ENCODE measurements around the gene STAT3.

The STAT3 gene

DNA sequence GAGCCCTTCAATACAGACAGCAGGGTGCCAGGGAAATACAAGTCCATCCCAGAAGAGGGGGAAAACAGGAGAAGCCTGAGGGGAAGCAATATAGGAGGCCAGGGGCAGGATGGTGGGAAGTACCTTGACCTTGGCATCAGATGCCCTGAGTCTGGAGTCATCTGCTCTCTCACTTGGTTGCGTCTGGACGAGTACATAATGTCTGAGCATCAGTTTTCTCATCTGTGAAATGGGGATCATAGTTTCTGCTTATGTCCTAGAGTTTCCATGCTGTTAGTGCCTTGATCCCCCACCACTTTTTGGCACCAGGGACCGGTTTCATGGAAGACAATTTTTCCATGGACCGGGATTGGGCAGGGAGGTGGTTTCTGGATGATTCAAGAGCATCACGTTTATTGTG lies 97.7 kb downstream of the STAT3 start:
- DNase-seq, result no peak

DNA sequence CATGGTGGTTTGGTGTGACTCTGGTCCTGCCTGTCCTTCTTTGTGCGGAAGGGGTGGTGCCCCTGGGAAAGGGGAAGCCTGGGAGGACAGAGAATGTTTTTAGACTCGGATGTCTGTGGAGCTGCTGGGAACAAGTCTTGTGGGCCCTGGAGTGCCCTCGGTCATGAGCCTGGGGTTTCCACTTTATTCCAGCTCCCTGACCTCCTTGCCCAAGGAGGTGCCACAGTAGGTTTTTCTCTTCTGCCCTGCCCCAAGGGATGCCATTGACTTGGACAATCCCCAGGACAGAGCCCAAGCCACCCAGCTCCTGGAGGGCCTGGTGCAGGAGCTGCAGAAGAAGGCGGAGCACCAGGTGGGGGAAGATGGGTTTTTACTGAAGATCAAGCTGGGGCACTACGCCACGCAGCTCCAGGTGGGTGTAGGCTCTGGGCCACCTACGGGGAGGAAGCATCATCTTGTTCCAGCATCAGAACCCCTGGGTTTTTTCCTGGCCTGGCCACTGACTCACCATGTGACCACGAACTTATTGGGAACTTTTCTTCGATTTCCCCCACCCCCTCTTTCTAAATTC lies 98.5 kb downstream of the STAT3 start:
- DNase-seq, result no peak

DNA sequence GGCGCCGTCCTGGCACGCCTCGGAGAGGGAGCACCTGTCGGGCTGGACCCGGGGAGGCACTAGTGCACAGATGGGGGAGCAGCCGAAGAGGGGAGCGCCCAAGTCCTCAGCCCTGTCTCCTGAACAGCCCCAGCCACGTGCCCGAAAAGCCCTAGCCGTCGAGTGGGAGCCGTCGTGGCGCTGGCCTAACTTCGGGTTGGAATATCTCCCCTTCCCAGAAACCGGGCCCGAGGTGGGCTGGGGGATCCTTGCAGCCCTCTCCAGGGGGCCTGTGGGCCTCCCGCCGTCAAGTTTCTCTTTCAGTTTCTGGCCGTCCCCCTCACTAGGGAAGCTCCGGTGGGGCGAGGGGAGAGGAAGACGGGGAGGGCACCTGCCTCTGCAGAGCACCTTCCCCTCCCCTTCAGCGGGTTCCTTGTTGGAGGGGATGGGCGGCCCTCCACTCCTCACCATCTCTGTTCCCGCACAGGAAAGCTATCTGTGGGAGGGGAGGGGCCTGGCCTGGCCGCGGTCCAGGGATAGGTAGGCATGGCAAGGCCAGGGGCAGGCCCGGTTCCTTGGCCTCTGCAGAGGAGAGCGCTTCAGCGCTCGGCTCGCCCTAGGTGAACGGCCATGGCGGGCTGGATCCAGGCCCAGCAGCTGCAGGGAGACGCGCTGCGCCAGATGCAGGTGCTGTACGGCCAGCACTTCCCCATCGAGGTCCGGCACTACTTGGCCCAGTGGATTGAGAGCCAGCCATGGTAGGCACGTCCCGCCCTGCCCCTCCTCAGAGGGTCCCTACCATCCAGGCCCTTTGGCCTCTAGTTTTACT lies 99.2 kb downstream of the STAT3 start:
- no peak for DNase-seq

DNA sequence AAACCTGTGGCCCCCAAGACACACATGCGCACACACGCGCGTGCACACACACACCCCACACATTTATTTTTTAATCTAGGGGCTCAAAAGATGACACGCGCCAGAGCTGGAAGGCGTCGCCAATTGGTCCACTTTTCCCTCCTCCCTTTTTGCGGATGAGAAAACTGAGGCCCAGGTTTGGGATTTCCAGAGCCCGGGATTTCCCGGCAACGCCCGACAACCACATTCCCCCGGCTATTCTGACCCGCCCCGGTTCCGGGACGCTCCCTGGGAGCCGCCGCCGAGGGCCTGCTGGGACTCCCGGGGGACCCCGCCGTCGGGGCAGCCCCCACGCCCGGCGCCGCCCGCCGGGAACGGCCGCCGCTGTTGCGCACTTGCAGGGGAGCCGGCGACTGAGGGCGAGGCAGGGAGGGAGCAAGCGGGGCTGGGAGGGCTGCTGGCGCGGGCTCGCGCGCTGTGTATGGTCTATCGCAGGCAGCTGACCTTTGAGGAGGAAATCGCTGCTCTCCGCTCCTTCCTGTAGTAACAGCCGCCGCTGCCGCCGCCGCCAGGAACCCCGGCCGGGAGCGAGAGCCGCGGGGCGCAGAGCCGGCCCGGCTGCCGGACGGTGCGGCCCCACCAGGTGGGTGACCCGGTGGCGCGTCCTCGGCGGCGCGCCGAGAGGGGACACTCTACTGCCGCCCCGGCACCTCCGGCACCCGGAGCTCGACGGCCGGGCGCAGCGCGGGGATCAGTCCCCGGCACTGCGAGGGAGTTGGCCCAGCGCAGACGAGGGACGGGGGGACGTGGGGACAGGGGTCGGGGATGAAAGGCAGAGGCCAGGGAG lies 100.1 kb downstream of the STAT3 start, which contains the start of gene STAT5A:
TSS of gene STAT5A (plus strand) at position 522 of the 826 bp plus-strand sequence. CDS start 914 bp downstream, outside the sequence.
- no peak for DNase-seq

DNA sequence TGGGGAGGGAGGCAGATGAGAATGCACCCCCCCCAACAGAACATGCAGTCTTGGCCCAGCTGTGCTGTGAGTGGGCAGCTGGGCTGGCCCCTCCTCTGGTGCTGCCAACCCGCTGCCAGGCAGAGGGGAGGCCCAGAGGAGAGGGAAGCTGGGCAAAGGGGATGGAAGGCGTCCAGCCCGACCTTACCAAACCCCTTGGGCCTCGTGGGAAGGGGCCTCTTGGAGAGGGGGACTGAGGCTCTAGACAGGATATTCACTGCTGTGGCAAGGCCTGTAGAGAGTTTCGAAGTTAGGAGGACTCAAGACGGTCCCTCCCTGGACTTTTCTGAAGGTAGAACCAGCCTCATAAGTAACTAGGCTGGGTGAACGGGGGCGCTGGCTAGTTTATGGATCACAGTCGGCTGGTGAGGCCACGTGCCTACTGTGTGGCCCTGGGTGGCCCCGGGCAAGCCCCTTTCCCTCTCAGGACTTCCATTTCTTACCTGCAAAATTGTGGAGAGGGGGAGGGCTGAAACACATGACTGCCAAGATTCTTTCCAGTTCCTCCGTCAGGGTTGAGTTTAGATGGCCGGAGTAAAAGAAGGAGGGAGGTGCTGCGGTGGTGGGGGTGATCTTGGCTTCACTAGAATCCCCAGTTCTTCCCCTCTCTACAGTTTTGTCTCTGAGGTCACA lies 100.8 kb downstream of the STAT3 start:
- DNase-seq, result no peak

DNA sequence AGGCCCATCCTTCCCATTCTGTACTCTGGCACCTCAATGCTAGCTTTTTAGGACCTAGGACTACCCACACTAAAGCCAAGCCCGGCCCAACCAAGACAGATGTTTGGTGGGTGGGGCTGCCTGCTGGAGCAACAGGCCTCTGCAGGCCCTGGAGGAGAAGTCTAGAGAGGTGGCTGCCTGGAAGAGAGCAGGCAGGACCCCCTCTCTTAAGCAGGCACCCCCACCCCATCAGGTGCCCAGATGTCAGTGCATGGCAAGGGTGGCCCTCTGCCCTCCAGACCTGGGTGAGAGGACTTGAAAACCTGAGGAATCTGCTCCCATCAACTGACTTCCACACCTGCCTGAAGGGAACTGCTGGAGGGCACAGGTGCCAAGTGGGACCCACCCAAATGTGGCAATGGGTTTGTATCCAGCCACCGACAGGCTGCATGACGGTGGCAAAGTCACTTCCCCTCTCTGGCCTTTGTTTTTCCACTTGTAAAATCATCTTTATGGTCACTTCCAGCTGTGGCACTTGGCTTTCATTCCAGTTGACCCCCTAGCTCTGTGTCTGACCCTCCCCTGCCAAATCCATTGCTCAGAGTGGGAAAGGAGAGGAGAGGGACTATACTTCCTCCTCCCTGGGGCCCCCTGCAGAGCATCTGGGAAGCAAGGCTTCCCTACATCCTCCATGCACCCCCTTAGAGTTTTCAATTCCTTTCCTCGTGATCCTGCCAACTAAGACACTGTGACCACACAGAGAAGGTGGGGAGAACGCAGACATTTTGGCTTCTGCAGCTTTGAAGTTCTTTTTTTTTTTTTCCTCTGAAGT lies 101.6 kb downstream of the STAT3 start:
- no peak for DNase-seq

DNA sequence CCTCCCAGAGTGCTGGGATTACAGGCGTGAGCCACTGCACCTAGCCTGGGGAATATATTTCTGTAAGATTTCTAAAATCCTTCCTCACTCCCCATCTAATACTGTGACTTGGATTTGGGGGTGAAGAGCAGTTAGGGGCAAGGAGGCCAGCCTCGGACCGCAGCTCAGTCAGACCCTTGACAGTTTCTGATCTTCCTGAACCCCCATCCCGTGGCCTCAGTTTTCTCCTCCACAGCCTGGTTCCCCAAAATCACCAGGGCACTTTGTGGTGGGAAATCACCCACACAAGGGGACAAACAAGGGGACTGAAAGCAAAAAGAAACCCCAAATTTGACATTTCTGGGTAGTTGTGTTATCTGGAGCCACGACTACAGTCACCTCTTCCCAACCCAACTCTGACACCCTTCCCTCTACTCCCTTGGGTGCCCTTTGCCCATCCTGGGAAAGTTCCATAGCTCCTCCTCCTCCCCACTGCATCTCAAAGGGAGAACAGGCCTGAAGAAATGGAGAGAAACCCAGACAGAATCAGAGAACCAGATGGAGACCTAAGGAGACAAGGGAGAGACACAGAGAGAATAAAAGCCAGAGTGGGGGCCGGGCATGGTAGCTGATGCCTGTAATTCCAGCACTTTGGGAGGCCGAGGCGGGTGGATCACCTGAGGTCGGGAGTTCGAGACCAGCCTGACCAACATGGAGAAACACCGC lies 102.7 kb downstream of the STAT3 start:
- DNase-seq, result no peak

DNA sequence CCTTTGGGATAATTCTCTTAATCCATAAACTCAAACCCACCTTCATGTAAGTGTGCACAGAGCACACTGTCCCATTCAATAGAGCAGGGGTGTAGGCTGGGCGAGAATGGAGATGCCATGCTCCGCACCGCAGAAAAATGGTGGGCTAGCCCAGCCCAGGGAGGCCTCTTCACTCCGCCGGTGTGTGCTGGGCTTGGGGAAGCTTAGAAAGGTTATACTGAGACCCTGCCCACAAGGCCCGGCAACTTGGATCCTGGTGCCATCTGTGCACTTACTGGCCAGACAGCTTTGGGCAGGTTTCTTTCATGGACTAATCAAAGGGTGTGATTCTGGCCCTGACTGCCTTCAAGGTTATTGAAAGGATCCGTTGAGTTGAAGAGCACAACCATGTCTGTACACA lies 103.7 kb downstream of the STAT3 start:
- no peak for DNase-seq

DNA sequence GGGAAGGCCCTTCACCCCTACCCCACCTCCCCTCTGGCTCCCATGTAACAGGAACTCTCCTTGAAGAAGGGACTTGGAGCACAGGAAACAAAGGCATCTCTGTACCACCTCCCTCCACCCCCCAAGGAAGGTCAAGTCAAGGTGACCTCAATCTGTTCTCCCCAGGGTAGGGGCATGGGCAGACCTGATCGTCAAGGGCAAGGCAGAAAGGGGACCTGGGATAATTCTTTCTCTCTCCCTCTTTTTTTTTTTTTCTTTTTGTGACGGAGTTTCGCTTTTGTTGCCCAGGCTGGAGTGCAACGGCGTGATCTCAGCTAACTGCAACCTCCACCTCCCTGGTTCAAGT lies 104.2 kb downstream of the STAT3 start:
- DNase-seq, result no peak

DNA sequence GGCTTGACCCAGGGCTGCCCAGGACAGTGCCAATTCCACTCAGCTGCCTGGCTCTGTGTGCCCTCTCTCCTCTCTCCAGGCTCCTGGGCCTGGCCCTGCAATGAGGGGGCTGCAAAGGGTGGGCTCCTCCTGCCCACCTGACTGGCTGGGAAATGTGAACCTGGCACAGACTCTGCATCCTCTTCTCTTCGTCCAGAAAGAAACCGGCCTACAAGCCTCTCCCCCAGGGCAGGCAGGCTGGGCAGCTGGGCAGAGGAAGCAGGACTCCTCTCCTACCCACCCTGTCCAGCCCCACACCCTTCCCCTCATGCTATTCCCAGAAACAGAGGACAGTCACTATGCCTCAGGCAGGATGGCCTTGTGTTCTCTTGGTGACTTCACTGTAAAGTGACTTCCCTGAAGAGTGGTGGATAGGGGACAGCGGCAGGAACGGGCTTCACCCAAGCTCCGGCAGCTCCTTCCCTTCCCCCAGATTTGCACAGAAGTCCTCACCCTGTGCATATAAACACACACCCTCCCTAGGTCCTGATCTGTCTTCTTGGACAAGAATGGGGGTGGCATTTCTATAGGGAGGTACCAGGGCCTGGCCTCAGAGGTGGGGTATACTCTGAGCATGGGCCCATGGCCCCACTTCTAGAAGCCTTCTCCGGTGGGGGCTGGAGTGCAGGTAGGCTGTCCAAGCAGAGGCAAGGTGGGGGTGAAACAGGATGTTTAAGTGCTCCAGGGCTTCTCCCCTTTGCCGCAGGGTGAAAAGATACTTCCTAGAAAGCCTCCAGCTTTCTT lies 104.8 kb downstream of the STAT3 start:
- DNase-seq, result no peak

DNA sequence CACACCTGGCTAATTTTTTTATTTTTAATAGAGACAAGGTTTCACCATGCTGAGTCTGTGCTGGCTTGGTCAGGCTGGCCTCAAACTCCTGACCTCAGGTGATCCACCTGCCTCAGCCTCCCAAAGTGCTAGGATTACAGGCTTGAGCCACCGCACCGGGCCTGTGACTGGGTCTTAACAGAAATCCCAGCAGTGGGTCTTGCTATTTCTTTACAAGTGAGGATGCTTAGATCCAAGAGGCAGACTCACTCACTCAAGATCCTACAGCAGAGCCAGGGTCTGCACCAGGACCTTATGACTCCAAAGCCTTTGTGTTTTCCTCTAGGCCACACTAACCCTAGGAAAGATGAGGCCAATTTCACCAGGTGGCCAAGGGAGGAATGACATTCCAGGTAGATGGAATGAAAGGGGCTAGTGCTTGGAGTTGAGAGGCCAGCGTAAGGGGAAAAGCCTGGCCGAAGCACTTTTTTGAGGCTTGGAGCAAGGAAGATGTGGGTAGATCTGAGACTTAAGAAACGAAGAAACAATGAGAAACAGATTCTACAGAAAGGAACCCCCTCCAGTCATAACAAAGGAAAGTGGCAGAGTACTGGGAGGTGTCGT lies 105.7 kb downstream of the STAT3 start:
- DNase-seq, result no peak

DNA sequence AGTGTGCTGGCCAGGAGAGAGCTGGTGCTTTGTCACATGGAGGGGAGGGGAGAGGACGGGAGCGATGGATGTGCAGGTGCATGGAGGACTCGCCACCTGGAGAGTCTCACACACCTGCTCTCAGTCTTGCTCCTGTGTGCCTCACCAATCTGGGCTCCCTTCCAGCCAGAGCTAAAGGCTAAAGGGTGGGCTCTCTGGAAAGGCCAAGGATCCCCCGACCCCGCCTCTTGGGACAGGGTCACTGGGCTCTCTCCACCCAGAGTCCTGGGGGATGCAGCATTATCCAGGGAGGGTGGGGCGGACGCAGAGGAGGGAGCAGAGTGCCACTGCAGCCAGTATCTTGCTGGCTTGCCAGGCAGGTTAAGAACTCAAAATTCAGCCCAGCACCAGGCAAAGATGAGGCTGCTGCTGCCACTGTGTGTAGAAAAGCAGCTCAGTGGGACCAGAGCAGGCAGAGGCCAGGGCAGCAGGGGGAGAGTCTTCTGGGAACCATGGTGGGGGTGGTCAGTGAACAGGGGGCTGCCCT lies 106.6 kb downstream of the STAT3 start:
- no peak for DNase-seq

DNA sequence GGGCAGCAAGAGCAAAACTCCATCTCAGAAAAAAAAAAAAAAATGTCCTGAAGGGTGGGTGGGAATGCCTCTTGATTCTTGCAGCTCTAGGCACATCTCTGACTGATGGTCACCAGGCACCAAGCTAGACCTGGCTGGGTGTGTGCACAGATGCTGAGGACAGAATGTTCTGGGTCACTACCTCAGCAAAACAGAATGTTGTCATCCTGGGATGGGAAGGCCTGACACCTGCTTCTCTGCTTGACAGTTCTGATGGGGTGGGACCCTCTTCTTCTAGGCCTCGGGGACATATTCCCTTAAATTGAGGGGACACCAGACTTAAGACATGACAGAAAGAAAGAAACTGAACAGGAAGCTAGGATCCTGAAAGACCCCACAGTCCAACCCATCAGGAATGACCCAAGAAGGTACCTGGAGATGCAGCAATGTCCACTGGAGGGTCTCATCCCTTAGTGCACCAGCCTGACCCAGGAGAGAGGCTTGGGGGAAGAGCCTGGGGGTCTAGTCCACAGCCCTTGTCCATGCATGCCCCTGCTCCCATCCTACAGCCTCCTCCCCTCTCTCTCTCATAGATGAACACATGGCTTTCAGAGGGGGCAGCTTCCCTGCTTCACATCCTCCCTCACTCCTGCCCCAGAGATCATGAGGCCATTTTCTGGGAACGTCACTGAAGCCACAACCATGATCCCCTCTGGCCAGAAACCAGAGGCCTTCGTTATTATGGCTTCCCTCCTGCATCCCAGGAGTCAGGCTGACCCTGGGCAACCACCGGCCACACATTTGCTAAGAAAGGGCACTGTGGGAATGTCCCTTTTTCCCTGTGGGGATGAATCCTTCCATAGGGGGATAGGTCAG lies 108.2 kb downstream of the STAT3 start:
- DNase-seq, result no peak

DNA sequence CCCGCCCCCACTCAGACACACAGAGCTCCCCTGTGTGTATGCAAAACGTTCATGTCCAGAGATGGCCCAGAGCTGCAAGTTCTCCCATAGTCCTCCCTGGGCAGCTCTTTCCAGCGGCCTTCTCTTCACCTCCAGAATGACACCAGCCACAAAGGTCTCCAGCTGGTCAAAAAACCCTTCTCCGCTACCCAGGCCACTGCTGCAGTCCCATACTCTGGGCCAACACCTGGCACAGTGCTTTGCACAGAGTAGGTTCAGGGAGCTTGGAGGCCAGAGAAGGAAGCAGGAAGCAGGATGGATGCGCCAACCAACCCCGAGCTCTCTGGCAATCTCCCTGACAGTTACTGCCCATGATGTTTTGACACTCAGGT lies 110.9 kb downstream of the STAT3 start:
- no peak for DNase-seq

DNA sequence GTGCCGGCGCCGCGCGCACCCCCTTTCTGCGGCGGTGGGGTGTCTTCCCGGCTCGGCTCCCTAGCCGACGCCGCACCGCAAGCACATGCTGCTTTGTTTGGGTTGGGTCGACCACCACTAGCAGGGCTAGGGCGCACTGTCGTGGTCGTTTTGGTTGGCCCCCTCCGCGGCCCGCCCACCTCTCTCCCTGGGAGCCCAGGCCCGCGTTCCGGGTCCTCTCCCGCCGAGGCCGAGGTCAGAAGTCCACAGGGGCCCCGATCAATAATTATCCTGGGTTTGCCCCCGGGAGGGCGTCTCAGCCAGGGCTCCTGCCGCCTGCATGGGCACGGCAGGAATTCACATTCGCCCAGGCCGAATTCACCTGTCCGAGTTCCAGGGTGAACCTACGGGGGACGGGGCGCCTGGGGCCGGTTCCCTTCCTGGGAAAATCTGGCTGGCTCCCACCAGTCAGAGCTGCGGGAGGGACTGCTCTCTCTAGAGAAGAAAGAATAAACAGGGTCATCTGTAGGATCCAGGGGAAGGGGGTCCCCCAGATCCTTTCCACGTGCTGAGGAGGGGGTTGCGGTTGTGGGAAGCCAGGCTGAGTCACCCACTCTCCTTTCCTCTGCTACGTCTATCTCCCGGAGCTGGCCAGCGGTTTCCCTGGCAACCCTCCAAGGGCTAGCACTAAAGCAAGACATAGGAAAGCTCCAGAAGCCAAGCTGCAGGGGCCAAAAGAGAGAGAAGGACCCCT lies 111.5 kb downstream of the STAT3 start:
- DNase-seq, result no peak

DNA sequence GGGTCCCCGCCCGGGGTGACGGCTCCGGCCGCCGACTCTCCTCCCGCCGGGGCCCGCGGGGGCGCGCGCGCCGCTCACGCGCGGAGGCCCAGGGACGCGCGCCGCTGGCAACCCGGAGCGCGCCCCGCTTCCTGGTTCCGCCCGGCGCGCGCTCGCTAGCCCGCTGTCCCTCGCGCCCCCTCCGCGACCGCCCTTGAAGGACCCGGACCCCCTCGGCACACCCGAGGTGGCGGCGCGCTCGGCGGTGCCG lies 112.0 kb downstream of the STAT3 start, which contains the start of gene STAT5B:
TSS of gene STAT5B (minus strand) at position 33 of the 250 bp plus-strand sequence. CDS start 44,264 bp downstream, outside the sequence.
- no peak for DNase-seq

DNA sequence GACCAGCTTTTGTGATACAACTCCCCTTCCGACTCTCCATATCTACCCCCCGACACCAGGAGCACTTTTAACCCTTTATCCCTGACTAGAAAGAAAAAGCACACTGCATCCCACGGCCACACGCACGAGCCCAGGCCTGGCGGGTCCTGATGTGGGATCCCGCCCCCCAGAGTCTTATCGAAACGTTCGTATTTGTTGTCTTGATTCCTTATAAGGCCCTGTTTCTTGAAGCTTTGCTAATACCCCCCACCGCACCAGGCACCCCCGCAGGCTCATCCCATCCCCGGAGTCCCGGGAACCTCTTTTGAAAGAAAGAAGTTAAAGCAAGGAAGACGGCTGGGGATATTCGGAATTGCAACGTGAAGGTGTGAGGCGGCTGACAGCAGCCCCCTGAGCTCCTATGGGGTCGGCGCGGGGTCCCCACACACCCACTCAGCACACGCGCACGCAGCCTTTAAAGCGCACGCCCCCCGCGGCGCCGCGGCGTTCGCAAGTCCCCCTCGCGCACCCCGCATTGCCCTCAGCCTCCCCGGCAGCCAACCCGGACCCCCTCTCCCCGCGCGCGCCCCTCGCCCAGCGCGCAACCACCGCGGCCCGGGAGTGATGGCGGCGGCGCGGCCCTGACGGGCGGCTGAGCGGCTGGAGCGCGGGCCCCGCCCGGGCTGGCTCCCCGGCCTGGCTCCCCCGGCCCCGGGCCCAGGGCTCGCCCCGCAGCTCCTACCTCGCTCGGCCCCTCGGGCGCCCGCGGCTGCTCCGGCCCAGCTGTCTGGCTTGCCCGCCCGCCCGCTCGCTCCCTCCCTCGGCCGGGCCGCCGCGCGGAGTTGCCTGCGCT lies 112.5 kb downstream of the STAT3 start:
- no peak for DNase-seq
